ENCODE results near the gene VEZF1.

- TF ChIP-seq, protein P1, sequence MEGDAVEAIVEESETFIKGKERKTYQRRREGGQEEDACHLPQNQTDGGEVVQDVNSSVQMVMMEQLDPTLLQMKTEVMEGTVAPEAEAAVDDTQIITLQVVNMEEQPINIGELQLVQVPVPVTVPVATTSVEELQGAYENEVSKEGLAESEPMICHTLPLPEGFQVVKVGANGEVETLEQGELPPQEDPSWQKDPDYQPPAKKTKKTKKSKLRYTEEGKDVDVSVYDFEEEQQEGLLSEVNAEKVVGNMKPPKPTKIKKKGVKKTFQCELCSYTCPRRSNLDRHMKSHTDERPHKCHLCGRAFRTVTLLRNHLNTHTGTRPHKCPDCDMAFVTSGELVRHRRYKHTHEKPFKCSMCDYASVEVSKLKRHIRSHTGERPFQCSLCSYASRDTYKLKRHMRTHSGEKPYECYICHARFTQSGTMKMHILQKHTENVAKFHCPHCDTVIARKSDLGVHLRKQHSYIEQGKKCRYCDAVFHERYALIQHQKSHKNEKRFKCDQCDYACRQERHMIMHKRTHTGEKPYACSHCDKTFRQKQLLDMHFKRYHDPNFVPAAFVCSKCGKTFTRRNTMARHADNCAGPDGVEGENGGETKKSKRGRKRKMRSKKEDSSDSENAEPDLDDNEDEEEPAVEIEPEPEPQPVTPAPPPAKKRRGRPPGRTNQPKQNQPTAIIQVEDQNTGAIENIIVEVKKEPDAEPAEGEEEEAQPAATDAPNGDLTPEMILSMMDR (IDR thresholded peaks at IDR 0.05), result no peak
- no peak for TF ChIP-seq EP300 (IDR thresholded peaks at IDR 0.05)
- no peak for TF ChIP-seq POLR2AphosphoS5 (IDR thresholded peaks at IDR 0.05)
Measured at GRCh38 chr17:57993471-57994365, 5.7 kb upstream of the VEZF1 start.

Measured in upper lobe of left lung (tissue), 4 donors.